Spleen (tissue), 11 donors: ENCODE results near the gene KIF1A. TPM values are rescaled to one million over a fixed set of nuclear protein-coding genes. Genes with fewer than 3 reads are reported as not detected.

Experiments used
- DNase-seq: peaks from one replicate; pipeline ENCODE4 v3.0.0-alpha.2; 2020
- H3K27ac ChIP-seq, 8 donors: fragments of 200-600 bp; sonication (generic) in 7 of 8; 1 replicate in 4 of 8; 2 replicates in 4 of 8; pipeline versions ENCODE4 v1.5.0 to v1.8.0; 2016 to 2021; ENCODE audit warnings: inconsistent platforms in 4 of 8, mild to moderate bottlenecking in 4 of 8, moderate library complexity in 1 of 8
- H3K27me3 ChIP-seq, 7 donors: fragments of 200-600 bp; sonication (generic) in 6 of 7; replicated peaks in 1 of 7; 1 replicate in 4 of 7; 2 replicates in 3 of 7; pipeline versions ENCODE4 v1.5.0 to v1.8.0; 2016 to 2021; ENCODE audit warnings: inconsistent platforms in 3 of 7, mild to moderate bottlenecking in 1 of 7
- H3K36me3 ChIP-seq, 6 donors: fragments of 200-600 bp; sonication (generic) in 5 of 6; 1 replicate in 4 of 6; 2 replicates in 2 of 6; pipeline versions ENCODE4 v1.5.0 to v1.8.0; 2016 to 2021; ENCODE audit warnings: inconsistent platforms in 2 of 6
- H3K4me1 ChIP-seq, 6 donors: fragments of 200-600 bp; sonication (generic) in 5 of 6; 1 replicate in 3 of 6; 2 replicates in 3 of 6; pipeline versions ENCODE4 v1.5.0 to v1.8.0; 2016 to 2021; ENCODE audit warnings: inconsistent platforms in 3 of 6
- H3K4me3 ChIP-seq, 8 donors: fragments of 200-600 bp; sonication (generic) in 7 of 8; 1 replicate in 4 of 8; 2 replicates in 4 of 8; pipeline versions ENCODE4 v1.5.0 to v1.8.0; 2016 to 2021; ENCODE audit warnings: inconsistent platforms in 4 of 8, mild to moderate bottlenecking in 4 of 8, moderate library complexity in 2 of 8
- H3K9me3 ChIP-seq, 8 donors: fragments of 200-600 bp; sonication (generic) in 7 of 8; 1 replicate in 4 of 8; 2 replicates in 4 of 8; pipeline versions ENCODE4 v1.5.0 to v1.8.0; 2016 to 2021; ENCODE audit warnings: inconsistent platforms in 4 of 8
- CTCF ChIP-seq, 11 experiments: fragments of 200-600 bp in 7 of 11; fragments of 450-650 bp in 4 of 11; sonication (generic) in 4 of 11; IDR thresholded peaks in 8 of 11; conservative IDR thresholded peaks in 3 of 11; 1 replicate in 7 of 11; 2 replicates in 4 of 11; pipeline versions ENCODE4 v1.4.0 to v1.8.0; 2016 to 2021; ENCODE audit warnings: antibody characterized with exemption in 11 of 11, inconsistent platforms in 4 of 11, mild to moderate bottlenecking in 1 of 11
- POLR2A ChIP-seq, 3 donors: fragments of 450-650 bp; IDR thresholded peaks; one replicate each; pipeline ENCODE4 v1.5.1; 2017; ENCODE audit warnings: antibody characterized with exemption in 3 of 3, mild to moderate bottlenecking in 1 of 3
- POLR2AphosphoS5 ChIP-seq, 3 donors: sonication (generic); formaldehyde crosslinking; IDR thresholded peaks; one replicate each; pipeline ENCODE4 v1.5.1; 2017; ENCODE audit warnings: antibody characterized with exemption in 3 of 3
- WGBS, 5 donors: extraction: QIAGEN DNeasy Blood & Tissue Kit in 3 of 5; methylation state at CpG; one replicate each; pipeline versions ENCODE4 v1.1.5 to v1.1.7; 2013 to 2018; 5-methylcytosine and 5-hydroxymethylcytosine counted together
- intact Hi-C: fragments of 100-400 bp; cut with DNase I; formaldehyde crosslinking; loops from one replicate; pipeline ENCODE4 v1.15.0; 2023; ENCODE audit warnings: low total_unique reads
- polyA plus RNA-seq, 3 donors: library from polyadenylated mRNA; stranded (reverse); fragments of 200-250 nt; gene quantifications; one replicate each; pipeline ENCODE4 v1.2.1, GENCODE V29; 2013
- total RNA-seq, 7 donors: library from RNA; depleted of rRNA in 3 of 7; stranded (reverse); fragments of >200 nt in 3 of 7; fragmentation: NEBNext Ultra II Directional in 4 of 7; extraction: Animal tissue kit (Norgen Biotek cat#: 25700) in 4 of 7; gene quantifications; one replicate each; pipeline versions ENCODE4 v1.1.0 to v1.2.1, GENCODE V29; 2016 to 2021
- donor health status: healthy with polysubstance abuse.
- donor health status: DM: no; HTN: no; CAD: no; lungs with moderate emphysema.
- donor health status: DM: no; HTN: no; CAD: no.
- donor health status: Bipolar disorder and iron deficiency.
- donor health status: healthy.
- donor health status: DM: no; HTN: no; CAD: no.
- donor health status: DM: yes; HTN: yes; CAD: no.

The KIF1A gene
- total and polyA plus RNA-seq, 10 donors, result 0.02 to 2.0 (median 0.55) TPM; not detected in 1

GRCh38 chr2:240730501-240731177 is 89.4 kb downstream of the KIF1A start:
- WGBS, 5 donors, result 81 to 94% (median 84%) methylated on average over 4 to 10 of the region's 10 CpGs
- no peaks in the 10 kb centered on the region for H3K9me3 ChIP-seq
- H3K36me3 ChIP-seq, result no peaks in the 10 kb centered on the region
- no peak for DNase-seq
- no peak overlapping the region for H3K27ac ChIP-seq
- H3K4me3 ChIP-seq, result no peak overlapping the region
- TF ChIP-seq CTCF (IDR thresholded peaks at IDR 0.05 in 8 of 11, conservative IDR thresholded peaks at IDR 0.05 in 3 of 11), result no peak
- TF ChIP-seq POLR2A (IDR thresholded peaks at IDR 0.05), result no peak
- TF ChIP-seq POLR2AphosphoS5 (IDR thresholded peaks at IDR 0.05), result no peak
- peaks cover 0 to 35% (median 0%) of the 10 kb centered on the region in 7 donors for H3K27me3 ChIP-seq
- no peaks in the 10 kb centered on the region for H3K4me1 ChIP-seq
- intact Hi-C loops, result no loop called here

GRCh38 chr2:240728827-240729226 is 91.2 kb downstream of the KIF1A start:
- no peak for DNase-seq
- 67 to 85% (median 78%) methylated on average over 7 of the region's 7 CpGs for WGBS, 5 donors

GRCh38 chr2:240728361-240728760 is 91.7 kb downstream of the KIF1A start:
- H3K9me3 ChIP-seq, result no peaks in the 10 kb centered on the region
- H3K4me3 ChIP-seq, result no peak overlapping the region
- H3K4me1 ChIP-seq, result no peaks in the 10 kb centered on the region
- no peak overlapping the region for H3K27ac ChIP-seq
- intact Hi-C loops, result no loop called here
- DNase-seq, result no peak
- H3K36me3 ChIP-seq, result no peaks in the 10 kb centered on the region
- TF ChIP-seq CTCF (IDR thresholded peaks at IDR 0.05 in 8 of 11, conservative IDR thresholded peaks at IDR 0.05 in 3 of 11) (no peak), POLR2AphosphoS5 (IDR thresholded peaks at IDR 0.05) (no peak), POLR2A (IDR thresholded peaks at IDR 0.05) (no peak)
- H3K27me3 ChIP-seq, result peaks cover 0 to 33% (median 0%) of the 10 kb centered on the region in 7 donors
- 81 to 96% (median 92%) methylated on average over 9 to 10 of the region's 10 CpGs for WGBS, 5 donors

More at GRCh38 chr2:240728827-240729226, 91.2 kb downstream of the KIF1A start:
- H3K27me3 ChIP-seq, result peaks cover 0 to 33% (median 0%) of the 10 kb centered on the region in 7 donors
- H3K36me3 ChIP-seq, result no peaks in the 10 kb centered on the region
- H3K9me3 ChIP-seq, result no peaks in the 10 kb centered on the region
- H3K4me3 ChIP-seq, result no peak overlapping the region
- no peak overlapping the region for H3K27ac ChIP-seq
- H3K4me1 ChIP-seq, result no peaks in the 10 kb centered on the region
- intact Hi-C loops, result no loop called here
- TF ChIP-seq CTCF (IDR thresholded peaks at IDR 0.05 in 8 of 11, conservative IDR thresholded peaks at IDR 0.05 in 3 of 11), result no peak
- no peak for TF ChIP-seq POLR2A (IDR thresholded peaks at IDR 0.05)
- TF ChIP-seq POLR2AphosphoS5 (IDR thresholded peaks at IDR 0.05), result no peak

GRCh38 chr2:240727913-240728312 is 92.1 kb downstream of the KIF1A start:
- WGBS, 5 donors, result 83 to 91% (median 88%) methylated on average over 15 of the region's 15 CpGs
- Histone ChIP-seq H3K4me1 (no peaks in the 10 kb centered on the region), H3K27ac (no peak overlapping the region), H3K9me3 (no peaks in the 10 kb centered on the region), H3K36me3 (no peaks in the 10 kb centered on the region), H3K4me3 (no peak overlapping the region), H3K27me3 (peaks cover 0 to 33% (median 0%) of the 10 kb centered on the region in 7 donors)
- TF ChIP-seq POLR2AphosphoS5 (IDR thresholded peaks at IDR 0.05) (no peak), CTCF (IDR thresholded peaks at IDR 0.05 in 8 of 11, conservative IDR thresholded peaks at IDR 0.05 in 3 of 11) (no peak), POLR2A (IDR thresholded peaks at IDR 0.05) (no peak)
- intact Hi-C loops, result no loop called here
- no peak for DNase-seq
